Activated CD8-positive, alpha-beta memory T cell treated with anti-CD3 and anti-CD28 coated beads, Interleukin-2, amount 50 U/mL, for 24 hours (primary cell): Measurements from ENCODE around the gene NCAPG2.

Source experiments
- DNase-seq: peaks from one replicate; pipeline ENCODE4 v3.0.0-alpha.2; 2020; ENCODE audit errors: extremely low read depth

Gene NCAPG2

DNA sequence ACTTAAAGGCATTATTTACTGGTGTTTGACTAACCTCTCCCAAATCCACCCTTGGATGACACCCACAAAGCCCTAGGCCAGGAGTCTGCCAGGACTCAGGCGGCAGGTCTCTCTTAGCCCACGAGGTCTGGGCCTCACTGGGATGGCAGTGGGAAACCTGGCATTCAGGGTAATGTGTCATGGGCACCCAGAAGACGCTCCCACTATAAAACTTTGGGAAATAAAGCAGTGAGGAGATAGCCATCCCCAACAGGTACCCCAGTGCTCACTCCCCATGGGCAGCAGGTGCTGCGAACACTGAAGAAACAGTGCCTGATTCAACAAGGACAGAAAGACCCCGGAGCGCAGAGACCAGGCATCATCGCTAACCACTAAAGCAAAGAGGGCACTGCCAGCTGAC is 102.6 kb downstream of the NCAPG2 start:
- DNase-seq = no peak

DNA sequence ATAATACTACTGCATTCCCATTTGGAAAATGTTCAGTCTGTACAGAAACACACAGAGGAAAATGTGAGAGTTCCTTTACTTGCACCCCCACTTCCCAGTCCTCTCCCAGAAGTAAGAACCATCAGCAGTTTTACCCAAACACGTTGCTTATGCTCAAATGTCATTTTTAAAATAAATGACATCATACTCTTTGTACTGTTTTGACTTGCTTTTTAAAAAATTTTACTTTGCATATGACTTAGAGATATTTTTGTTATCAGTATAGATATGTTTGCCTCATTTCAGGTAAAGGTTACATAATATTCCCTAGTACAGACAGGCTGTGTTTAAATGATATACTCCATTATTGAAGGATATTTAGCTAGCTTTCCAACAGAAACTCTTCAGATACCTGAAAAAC is 103.5 kb downstream of the NCAPG2 start:
- no peak for DNase-seq

DNA sequence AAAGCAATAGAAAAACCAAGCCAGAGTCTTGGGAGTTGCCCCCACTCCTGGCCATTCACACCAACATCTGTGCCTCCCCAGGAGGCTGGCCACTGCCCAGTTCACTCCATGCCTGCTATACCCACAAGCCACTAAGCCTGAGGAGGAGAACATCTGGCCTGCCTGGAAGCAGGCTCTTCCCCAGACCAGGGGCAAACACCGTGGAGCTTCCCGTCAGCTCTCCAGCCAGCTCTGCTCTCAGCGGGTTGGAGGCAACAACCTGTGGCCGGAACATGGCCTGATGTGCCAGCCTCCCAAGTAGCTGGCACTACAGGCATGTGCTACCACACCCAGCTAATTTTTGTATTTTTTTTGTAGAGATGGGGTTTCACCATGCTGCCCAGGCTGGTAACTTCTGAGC is 107.9 kb downstream of the NCAPG2 start:
- DNase-seq = no peak

DNA sequence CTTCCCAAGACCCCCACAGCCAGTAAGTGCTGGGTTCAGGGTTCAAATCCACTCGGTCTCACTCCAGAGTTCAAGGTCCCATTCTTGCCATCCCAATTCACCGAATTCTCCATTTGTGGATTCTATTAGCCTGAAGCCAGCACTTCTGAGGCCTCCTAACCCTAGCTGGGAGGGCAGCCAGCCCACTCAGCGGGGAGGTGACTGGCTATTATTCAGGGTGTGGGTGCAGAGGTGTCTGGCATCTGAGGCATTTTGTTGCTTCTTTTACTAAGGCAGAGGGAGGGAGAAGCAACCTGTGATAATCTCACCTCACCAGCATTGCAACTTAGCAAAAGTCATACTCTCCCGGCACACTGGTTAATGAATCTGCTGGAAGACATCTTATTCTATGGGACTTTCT is 108.3 kb downstream of the NCAPG2 start:
- DNase-seq = no peak

DNA sequence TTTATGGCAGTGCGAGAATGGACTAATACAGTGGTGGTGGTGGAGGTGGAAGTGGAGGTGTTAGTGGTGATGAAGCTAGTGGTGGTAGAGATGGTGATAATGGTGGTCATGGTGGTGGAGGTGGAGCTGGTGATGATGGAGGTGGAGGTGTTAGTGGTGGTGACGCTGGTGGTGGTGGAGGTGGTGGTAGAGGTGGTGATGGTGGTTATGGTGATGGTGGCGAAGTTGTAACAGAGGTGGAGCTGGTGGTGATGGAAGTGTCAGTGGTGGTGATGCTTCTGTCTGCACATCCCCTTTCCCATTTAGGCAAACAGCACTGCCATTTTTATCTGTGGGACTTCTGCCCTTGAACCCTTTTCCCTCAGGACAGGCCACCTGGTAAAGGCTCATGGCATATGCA is 109.5 kb downstream of the NCAPG2 start:
- no peak for DNase-seq

DNA sequence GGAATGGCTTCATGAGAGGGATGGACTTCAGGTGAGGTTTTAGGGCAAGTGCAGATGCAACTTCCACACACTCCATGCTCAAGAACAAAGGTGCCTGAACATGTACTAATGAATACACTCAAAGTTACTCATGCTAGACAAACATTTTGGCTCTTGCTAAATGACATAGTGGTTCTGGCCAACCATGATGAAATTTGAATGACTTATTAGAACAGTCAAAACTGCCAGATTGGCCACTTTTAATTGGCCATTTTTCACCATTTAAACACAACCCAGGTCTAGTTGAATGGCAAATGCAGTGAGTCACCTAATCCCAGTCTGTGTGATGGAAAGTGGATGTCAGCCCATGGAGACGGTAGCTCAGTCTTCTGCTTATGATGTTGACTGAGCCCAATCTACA is 112.1 kb downstream of the NCAPG2 start:
- no peak for DNase-seq

DNA sequence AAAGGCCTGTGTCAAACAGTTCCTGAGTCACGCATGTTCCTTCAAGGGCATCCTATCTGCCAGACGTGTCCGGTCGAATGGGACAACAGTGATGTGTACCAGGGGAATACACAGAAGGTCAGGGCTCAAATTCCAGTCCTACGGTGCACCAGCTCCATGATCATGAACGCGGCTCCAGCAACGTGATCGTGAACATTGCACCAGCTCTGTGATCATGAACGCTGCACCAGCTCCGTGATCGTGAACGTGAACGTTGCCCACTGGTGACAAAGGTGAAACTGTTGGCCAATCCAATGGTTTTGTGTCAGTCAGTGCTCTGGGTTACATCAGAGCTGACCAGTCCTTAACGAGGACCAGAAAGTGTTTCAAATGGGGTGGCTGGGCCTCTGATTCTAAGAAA is 112.7 kb downstream of the NCAPG2 start:
- no peak for DNase-seq

DNA sequence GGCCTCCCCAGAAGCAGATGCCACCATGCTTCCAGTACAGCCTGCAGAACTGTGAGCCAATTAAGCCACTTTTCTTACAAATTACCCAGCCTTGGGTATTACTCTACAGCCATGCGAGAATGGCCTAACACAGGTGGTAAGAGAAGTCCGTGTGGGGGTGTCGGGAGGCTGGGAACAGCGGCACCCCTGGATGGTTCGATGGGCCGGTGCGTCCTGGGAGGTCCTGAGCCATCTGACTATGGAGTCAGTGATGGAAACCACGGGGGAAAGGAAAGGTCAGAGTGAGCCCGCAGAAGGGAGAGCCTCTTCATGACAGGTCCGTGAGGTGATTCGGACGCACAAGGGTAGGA is 114.4 kb downstream of the NCAPG2 start:
- DNase-seq = no peak

DNA sequence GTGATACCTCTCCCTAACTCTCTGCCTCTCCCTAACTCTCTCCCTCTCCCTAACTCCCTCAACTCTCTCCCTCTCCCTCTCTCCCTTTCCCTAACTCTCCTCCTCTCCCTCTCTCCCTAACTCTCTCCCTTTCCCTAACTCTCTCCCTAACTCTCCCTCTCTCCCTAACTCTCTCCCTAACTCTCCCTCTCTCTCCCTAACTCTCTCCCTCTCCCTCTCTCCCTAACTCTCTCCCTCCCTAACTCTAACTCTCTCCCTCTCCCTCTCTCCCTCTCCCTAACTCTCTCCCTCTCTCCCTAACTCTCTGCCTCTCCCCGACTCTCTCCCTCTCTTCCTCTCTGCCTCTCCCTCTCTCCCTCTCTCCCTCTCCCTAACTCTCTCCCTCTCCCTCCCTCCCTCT is 115.0 kb downstream of the NCAPG2 start:
- no peak for DNase-seq

DNA sequence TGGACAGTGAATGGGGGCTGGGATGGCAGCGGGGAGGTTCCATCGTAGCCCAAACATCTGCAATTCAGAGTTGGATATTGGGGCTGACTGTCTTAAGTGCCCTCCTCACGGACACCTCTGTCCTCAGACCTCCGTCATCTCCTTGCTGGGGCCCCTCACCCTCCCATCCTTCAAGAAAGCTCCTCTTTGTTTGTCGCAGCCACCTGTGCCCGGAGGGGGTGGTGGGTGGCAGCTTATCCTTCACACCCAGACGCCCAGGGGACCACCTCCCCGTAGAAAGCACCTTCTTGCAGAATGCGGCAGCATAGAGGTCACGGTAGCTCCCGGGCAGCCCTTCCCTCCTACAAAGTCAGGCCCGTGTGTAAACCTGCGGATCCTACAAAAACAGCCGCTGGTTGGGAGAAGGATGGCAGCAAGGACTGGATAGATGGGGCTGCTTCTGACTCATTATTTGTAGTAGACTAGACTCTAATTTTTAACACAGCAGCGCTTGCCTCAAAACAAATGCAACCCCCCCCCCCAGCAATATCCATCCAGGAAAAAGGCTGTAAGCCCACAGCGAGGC is 115.6 kb downstream of the NCAPG2 start:
- DNase-seq = no peak

DNA sequence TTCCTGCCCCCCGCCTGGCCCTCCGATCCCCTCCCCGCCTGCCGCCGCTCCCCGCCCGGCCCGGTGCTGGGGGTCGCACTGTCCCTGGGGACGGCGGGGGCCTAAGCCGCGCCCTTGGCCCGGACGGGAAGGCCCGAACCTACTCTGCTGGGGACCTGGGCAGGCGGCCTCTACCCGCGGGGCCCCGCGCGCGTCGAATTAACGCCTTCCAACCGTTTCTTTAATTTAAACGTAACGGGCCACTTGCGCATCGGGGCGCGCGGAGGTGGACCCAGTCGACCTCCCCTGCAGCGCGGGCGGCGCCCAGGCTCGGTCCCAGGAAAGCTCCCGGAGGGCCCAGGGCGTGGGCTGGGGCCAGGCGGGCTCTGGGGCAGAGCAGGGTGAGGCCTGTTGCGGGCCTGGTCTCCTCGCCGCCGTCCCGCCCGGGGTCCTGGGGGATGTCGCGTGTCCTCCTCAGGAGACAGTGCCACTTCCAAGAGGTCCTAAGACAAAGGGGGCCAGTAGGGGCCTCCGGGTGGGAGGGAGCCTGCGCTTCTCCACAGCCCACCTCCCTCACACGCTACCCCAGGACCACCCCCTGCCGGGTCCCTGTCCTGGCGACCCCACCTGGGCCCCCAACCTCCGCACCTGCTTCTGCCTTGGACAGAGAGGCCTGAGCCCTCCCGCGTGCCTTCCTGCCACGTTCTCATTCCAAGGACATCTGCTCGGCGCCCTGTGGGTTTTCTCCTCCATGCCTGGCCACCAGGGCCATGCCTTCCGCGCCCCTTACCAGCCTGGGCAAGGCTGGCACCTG is 116.3 kb downstream of the NCAPG2 start:
- DNase-seq = no peak

DNA sequence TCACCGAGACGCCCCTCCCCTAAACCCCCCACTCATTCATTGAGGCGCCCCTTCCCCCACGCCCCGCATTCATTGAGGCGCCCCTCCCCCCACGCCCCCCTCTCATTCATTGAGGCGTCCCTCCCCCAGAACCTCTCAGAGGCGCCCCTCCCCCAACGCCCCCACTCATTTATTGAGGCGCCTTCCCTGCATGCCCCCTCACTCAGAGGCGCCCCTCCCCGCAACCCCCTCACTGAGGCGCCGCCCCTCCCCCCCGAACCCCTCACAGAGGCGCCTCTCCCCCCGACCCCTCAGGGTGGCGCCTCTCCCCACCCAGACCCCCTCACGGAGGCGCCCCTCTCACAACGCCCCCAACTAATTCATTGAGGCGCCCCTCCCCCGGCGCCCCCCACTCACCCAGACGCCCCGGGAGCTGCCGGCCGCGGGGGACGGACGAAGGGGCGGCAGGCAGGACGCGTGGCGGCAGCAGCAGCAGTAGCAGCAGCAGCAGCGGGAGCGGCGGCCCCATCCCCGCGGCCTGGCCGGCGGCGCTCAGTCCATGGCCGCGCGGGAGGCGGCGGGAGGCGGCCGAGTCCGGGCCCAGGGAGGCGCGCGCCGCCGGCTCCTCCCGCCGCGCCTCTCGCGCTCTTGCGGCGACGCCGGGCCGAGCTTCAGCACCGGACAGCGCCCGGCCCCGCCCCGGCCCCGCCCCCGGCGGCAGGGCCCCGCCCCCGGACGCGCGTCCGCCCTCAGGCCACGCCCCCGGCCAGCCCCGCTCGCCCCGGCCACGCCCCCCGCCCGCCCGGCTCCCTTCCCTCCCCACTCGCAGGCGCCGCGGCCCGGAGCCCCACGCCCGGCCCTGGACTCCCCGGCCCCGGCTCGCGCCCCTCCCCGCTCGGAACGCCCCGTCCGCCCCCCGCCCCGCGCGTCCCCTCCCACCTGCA is 117.2 kb downstream of the NCAPG2 start, which contains the start of gene PTPRN2:
TSS of gene PTPRN2 (minus strand) at position 662 of the 923 bp plus-strand sequence.
- no peak for DNase-seq

DNA sequence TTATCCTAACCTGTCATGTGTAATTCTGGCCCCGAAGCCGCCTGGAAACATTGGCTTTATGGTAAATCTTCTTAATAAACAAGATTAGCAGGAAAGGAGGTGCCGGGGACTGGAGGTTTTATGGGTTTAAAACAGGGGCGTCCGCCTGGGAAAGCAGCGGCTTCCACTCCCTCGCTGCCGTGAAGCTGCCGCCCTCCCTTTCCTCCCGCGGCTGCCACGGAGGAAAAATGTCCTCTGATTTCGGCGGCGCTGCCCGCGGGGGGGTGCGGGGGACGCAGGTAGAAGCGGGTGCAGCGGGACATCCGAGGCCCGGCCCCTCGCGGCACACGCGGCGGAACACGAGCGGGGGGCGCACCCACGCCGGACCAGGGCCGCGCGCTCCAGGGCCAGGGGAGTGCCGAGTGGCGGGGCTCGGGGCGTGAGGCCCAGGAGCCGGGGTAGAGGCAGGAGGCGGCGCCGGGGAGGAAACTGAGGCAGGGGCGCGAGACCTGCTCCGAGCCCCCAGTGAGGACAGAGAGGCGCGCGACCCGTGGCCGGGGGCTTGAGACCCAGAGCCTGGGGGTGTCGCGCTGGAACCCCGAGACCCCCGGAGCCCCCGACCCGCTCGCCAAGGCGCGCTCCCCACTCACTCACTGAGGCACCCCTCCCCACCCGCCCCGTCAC is 118.0 kb downstream of the NCAPG2 start:
- DNase-seq = no peak

DNA sequence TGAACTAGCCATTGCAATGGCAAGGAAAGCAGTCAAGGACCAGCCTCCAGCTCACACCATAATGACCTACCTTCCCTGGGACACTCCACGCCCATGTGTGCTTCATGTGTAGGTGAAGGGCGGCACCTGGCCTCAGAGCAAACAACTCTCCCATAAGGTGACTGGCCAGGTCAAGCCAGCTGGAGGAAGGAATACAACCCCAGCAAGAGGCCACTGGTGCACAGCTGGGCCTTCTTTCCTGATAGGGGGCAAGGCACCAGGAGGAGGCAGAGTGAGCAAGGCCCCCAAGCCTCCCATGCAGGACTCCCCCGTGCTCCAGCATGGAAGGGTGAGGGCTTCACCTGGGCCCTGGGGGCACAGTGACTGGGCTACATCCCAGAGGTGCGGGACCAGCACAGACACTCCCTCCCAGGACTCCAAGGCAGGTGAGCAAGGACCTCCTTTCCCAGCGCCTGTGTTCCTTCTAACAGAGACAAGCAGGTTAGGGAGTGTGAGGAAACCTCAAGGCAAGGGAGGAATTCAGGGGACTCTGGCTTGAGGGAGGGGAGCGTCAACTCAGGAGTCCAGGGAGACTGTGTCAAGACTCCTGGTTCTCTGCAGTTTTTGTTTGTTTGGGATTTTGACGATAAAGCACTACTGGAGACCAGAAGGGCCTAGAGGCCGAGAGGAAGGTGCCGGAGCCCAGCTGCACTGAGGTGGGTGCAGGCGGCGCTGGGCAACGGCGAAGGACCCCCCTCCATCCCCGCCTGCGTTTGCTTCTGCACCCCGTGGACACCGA is 118.7 kb downstream of the NCAPG2 start:
- no peak for DNase-seq

DNA sequence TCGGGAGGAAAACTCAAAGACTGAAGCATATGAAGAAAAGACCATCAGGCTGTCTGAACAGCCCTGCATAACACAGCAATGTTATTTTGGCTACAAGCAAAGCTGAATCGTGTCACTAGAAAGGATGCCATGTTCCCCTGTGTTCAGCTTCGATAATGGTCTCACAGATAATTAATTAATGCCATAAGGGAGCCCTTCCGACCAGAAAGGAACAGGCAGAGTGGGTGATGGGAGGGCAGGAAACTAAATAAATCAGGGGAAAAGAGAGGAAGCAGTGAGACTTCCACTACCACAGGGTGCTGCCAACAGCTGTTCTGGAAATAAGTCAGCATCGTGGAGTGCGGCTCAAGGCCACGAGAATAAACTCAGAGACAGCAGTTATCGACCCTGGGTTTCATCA is 120.2 kb downstream of the NCAPG2 start:
- no peak for DNase-seq

DNA sequence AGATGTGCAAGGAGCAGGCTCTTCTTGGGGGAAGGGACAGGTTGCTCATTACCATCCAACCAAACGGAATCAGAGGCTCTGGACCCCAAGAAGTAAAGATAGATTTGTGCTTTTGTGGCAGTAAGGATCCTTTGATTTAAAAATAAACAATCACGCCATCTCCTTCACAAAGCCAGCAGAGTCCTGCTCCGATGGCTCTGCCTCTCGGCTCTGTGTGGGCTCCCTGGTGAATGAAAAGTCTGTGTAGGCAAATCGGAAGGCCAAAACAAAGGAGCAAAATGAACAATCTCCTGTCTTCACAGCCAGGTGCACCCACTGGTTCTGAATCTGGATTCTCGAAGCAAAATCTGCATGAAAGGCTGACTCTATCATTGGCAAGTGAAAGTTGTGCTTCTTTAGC is 120.8 kb downstream of the NCAPG2 start:
- no peak for DNase-seq

DNA sequence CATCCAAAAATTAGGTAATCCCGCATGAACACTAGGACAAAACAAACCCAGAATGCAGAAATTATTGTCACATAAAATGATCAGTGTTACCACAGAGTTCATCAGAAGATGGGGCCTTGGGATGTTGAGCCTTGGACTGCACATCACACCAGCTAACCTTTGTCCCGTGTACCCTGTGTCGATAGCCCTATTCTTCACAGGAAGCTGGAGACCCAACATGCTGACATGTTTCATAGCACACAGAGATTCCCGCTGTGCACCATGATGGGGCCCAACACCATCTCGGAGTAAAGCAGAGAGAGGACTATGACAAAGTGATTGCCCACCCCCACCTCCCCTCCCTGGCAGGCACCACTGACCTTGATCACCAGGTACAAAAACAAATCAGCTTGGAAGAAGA is 121.5 kb downstream of the NCAPG2 start:
- DNase-seq = no peak

DNA sequence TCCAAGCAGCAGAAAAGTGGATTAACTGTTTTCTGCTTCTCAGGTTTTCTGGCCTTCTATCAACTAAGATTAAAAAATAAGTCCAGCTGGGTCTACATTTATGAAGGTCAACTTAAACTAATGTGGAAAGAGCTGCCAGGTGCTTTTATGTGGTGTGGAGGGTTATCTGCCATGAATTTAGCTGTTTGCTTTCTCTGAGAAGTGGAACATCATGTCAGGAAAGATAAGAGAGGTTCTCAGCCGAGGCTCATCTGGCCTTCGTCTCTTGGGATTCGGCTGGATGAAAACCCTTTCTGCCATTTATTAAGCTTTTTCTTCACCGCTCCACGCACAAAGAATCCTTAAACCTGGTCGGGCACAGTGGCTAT is 122.5 kb downstream of the NCAPG2 start:
- DNase-seq = no peak

DNA sequence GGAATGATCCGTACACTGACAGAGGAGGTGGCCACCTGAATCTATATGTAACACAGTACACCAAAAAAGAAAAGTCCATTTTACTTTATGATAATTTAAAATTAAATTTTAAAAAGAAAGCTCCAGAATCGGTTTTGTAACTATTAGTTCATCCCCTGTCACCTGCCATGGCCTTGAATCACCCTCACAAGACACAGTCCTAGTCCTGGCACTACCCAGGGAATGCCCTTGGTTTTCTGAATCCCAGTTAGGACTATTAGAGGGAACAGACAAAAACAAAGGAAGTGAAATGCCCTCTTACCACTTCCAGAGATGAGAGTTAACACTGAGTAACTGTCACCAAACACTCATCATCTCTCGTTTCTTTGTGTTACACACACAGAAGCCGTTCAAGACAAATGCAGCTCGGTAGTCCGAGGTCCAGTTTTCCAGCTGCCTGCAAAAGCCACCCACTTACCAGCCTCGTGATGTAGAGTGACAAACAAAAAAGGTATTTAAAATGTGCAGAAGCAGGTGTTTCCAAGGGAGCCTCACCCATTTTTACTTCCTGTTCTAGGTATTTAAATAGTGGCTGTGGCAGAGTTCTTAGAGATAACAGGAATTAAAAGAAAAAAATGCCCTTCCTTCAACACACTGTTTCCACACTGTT is 123.0 kb downstream of the NCAPG2 start:
- no peak for DNase-seq
